WI38 (cell line): ENCODE data around the gene TMCO6.
"Not testable (repeated sequence)": the region's sequence is repeated elsewhere in the genome, so short reads cannot be mapped to it uniquely, and the experiment has no call there.

Experiments used
- H3K4me3 ChIP-seq: 2 replicates; pipeline ENCODE4 v1.5.1; 2011; ENCODE audit warnings: low read depth, mild to moderate bottlenecking, control low read depth, low read length
- CTCF ChIP-seq: IDR thresholded peaks from 2 replicates; pipeline ENCODE4 v1.5.1; 2012; ENCODE audit warnings: low read depth, mild to moderate bottlenecking, control low read depth, low read length

TMCO6 gene

GRCh38 chr5:140639148-140639981 lies at the start of gene TMCO6:
Gene TMCO6, plus strand, starts transcription at chr5:140639451. Its CDS starts 77 bp downstream, at chr5:140639528.
- H3K4me3 ChIP-seq, result peak within 1 kb of the TSS; percentile 81
- peak; percentile 40; the same call in 1 of the 2 replicates for TF ChIP-seq CTCF

- no peak for TF ChIP-seq CTCF
- no peak overlapping the region for H3K4me3 ChIP-seq
Measured at GRCh38 chr5:140590861-140591260, 48.4 kb upstream of the TMCO6 start.

GRCh38 chr5:140591747-140592372 lies 47.4 kb upstream of the TMCO6 start:
- no peak for TF ChIP-seq CTCF
- no peak overlapping the region for H3K4me3 ChIP-seq

- not testable (repeated sequence) for H3K4me3 ChIP-seq
Measured at GRCh38 chr5:140593070-140593469, 46.2 kb upstream of the TMCO6 start.

GRCh38 chr5:140594169-140594568 lies 45.1 kb upstream of the TMCO6 start:
- no peak for TF ChIP-seq CTCF
- no peak overlapping the region for H3K4me3 ChIP-seq

GRCh38 chr5:140595538-140596300 lies 43.5 kb upstream of the TMCO6 start:
- no peak for TF ChIP-seq CTCF
- no peak overlapping the region for H3K4me3 ChIP-seq

GRCh38 chr5:140596321-140596741 lies 42.9 kb upstream of the TMCO6 start:
- no peak overlapping the region for H3K4me3 ChIP-seq
- no peak for TF ChIP-seq CTCF
